Measurements from ENCODE around the gene ANKRD12.

DNA sequence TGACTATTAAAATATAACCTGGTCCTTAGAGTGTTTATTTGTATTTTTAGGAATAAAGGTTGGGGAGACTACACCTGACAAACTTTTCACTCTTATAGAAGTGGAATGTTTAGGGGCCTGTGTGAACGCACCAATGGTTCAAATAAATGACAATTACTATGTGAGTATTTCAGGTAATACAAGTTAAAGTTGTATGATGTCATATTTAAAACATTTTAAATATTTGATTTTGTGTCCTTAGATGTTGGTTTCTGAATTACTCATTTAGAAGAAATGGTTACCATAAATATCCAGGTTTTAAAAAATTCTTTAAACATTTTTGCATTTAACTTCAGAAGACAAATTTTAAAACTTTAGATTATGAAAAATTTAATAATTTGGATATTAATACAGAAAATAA is 11.8 kb upstream of the ANKRD12 start:
- TF ChIP-seq EP300 (IDR thresholded peaks at IDR 0.05) = no peak
- TF ChIP-seq, protein P1, sequence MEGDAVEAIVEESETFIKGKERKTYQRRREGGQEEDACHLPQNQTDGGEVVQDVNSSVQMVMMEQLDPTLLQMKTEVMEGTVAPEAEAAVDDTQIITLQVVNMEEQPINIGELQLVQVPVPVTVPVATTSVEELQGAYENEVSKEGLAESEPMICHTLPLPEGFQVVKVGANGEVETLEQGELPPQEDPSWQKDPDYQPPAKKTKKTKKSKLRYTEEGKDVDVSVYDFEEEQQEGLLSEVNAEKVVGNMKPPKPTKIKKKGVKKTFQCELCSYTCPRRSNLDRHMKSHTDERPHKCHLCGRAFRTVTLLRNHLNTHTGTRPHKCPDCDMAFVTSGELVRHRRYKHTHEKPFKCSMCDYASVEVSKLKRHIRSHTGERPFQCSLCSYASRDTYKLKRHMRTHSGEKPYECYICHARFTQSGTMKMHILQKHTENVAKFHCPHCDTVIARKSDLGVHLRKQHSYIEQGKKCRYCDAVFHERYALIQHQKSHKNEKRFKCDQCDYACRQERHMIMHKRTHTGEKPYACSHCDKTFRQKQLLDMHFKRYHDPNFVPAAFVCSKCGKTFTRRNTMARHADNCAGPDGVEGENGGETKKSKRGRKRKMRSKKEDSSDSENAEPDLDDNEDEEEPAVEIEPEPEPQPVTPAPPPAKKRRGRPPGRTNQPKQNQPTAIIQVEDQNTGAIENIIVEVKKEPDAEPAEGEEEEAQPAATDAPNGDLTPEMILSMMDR (IDR thresholded peaks at IDR 0.05) = no peak

Measured in sigmoid colon (tissue), 4 donors.